Measurements from ENCODE around the gene MFN1.

The MFN1 gene

DNA sequence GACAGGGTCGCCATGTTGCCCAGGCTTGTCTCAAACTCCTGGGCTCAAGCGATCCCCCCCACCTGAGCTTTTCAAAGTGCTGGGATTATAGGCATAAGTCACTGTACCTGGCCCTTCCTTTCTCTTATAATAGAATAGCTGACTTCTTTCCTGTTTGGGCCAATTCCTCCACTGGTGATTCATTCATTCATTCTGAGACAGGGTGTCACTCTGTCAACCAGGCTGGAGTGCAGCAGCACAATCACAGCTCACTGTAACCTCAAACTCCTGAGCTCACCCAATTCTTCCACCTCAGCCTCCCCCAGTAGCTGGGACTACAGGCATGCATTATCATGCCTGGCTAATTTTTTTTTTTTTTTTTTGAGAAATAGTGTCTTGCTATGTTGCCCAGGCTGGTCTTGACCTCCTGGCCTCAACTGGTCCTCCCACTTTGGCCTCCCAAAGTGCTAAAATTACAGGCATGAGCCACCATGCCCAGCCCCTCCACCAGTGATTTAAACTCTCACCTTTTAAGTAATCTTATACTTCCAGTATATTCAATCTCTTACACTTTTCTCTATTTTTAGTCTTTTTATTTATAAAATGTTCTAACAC lies 82.9 kb downstream of the MFN1 start:
- no peak for DNase-seq (ENCODE audit: low read depth in 3 of 3)

GRCh38 chr3:179432021-179432420 lies 84.5 kb downstream of the MFN1 start:
- no peak for DNase-seq (ENCODE audit: low read depth in 3 of 3)

- DNase-seq (ENCODE audit: low read depth in 3 of 3), result no peak
These were observed 84.9 kb downstream of the MFN1 start for GRCh38 chr3:179432451-179432850.

- no peak for DNase-seq (ENCODE audit: low read depth in 3 of 3)
These were observed 89.0 kb downstream of the MFN1 start for GRCh38 chr3:179436517-179436916.

GRCh38 chr3:179438841-179439240 lies 91.3 kb downstream of the MFN1 start:
- no peak for DNase-seq (ENCODE audit: low read depth in 3 of 3)
